GM18519 (cell line): Measurements from ENCODE around the gene ALPG.
"Not testable (repeated sequence)": the region's sequence is repeated elsewhere in the genome, so short reads cannot be mapped to it uniquely, and the experiment has no call there.

Experiments used
- ATAC-seq: cut with Tn5 transposase; IDR thresholded peaks from one replicate; pipeline ENCODE4 v1.9.1; 2021; ENCODE audit warnings: mild to moderate bottlenecking, moderate library complexity; ENCODE audit not compliant: unreplicated experiment, low FRiP score

ALPG gene

DNA sequence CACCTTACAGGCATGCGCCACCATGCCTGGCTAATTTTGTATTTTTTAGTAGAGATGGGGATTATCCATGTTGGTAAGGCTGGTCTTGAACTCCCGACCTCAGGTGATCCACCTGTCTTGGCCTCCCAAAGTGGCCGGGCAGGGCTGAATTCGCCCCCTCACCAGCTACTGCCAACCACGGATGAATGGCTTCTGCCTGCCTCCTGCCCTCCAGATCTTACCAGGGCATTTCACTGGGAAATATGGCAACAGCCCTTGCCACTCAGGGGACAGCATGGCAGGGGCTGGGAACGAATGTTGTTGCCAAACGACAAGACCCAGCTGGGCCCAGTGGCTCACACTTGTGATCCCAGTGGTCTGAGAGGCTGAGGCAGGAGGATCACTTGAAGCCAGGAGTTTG lies 29.9 kb upstream of the ALPG start:
- ATAC-seq: no peak

DNA sequence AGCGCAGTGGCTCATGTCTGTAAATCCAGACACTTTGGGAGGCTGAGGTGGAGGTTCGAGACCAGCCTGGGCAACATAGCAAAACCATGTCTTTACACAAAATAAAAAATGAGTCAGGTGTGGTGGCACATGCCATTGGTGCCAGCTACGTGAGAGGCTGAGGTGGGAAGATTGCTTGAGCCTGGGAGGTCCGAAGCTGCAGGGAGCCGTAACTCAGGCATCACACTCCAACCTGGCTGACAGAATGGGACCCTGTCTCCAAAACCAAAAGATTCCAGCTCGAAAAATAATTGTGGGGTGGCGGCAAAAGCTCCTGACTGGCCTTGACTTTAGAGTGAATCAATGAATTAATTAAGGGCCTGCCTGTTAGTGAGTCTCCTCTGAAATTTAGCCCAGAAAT lies 29.3 kb upstream of the ALPG start:
- no peak for ATAC-seq

DNA sequence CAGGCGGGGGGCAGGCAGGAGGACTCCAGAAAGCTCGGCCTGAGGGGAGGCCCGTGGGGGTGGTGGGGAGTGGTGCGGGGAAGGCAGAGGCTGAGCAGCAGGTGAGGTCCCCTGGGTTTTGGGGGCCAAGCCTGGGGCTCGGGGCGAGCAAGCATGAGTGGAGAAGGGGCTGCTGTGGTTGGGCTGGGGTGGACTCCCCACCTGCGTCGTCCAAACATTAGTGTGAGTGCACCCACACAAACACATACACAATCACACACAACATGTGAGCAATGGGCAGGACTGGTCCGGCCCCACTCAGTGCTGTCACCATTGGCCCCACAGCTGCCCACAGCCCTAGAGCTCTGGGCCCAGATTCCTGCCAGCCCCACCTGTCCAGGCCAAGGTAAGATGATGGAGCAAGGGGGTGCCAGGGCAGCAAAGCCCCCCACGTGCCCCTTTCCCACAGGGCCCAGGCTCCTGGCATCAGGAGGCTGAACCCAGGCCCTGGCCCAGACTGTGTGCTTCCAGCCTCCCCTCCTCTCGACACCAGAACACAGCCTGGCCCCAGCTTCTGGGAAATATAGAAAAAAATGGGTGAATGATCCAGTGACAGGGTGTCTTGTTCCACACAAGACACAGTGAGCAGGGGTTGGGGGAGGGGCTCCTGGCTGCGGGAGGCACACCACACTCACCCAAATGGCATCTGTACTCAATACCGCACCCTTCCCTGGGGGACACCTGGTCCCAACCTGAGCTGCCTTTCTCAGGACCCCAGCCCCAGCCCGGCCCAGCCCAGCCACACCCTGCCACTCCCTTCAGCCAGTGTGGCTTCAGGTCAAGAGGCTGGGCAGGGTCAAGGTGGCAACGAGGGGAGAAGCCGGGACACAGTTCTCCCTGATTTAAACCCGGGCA lies 28.6 kb upstream of the ALPG start:
- no peak for ATAC-seq

DNA sequence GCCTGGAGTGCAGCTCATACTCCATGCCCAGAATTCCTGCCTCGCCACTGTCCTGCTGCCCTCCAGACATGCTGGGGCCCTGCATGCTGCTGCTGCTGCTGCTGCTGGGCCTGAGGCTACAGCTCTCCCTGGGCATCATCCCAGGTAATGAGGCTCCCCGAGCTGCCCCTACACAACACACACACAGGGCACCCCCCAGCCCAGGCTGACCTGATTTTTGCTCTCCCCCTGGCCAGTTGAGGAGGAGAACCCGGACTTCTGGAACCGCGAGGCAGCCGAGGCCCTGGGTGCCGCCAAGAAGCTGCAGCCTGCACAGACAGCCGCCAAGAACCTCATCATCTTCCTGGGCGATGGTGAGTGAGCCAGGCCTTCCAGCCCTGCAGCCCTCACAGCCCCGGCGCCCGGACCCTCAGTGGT lies 27.9 kb upstream of the ALPG start, which contains the start of gene ALPP:
ALPP (plus strand) TSS at position 17 of the 417 bp plus-strand sequence; CDS start at position 69, 52 bp downstream.
- not testable (repeated sequence) for ATAC-seq

DNA sequence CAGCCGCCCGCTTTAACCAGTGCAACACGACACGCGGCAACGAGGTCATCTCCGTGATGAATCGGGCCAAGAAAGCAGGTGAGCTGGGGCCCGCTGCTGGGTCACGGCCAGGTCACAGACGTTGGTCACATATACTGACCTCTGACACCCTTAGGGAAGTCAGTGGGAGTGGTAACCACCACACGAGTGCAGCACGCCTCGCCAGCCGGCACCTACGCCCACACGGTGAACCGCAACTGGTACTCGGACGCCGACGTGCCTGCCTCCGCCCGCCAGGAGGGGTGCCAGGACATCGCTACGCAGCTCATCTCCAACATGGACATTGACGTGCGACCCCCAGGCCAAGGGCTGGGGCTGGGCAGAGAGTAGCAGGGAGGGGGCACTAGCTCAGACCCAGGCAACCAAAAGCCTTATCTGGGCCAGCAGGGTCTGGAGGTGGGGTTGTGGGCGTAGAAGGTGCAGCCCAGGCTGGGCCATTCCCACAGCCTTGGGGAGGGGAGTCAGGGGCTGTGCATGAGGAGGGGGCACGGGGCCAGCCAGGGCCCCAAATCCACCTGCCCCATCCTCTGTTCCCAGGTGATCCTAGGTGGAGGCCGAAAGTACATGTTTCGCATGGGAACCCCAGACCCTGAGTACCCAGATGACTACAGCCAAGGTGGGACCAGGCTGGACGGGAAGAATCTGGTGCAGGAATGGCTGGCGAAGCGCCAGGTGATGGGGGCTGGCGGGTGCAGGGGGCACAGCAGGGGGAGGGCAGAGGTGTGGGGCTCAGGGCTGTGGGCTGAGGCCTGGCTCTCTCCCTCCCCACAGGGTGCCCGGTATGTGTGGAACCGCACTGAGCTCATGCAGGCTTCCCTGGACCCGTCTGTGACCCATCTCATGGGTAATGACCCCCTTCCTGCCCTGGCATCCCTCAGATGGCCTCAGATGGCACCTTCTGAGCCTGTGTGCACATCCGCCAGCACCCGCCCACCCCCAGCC lies 26.7 kb upstream of the ALPG start:
- ATAC-seq: not testable (repeated sequence)

DNA sequence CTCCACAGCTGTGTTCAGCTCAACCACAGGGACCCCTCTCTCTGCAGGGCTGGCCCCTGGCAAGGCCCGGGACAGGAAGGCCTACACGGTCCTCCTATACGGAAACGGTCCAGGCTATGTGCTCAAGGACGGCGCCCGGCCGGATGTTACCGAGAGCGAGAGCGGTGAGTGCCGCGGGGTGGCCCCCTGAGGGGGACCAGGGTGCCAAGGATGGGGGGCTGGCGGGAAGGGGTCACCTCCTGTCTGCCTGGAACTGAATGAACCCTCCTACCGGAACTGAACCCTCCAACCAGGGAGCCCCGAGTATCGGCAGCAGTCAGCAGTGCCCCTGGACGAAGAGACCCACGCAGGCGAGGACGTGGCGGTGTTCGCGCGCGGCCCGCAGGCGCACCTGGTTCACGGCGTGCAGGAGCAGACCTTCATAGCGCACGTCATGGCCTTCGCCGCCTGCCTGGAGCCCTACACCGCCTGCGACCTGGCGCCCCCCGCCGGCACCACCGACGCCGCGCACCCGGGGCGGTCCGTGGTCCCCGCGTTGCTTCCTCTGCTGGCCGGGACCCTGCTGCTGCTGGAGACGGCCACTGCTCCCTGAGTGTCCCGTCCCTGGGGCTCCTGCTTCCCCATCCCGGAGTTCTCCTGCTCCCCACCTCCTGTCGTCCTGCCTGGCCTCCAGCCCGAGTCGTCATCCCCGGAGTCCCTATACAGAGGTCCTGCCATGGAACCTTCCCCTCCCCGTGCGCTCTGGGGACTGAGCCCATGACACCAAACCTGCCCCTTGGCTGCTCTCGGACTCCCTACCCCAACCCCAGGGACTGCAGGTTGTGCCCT lies 25.2 kb upstream of the ALPG start:
- ATAC-seq: not testable (repeated sequence)

DNA sequence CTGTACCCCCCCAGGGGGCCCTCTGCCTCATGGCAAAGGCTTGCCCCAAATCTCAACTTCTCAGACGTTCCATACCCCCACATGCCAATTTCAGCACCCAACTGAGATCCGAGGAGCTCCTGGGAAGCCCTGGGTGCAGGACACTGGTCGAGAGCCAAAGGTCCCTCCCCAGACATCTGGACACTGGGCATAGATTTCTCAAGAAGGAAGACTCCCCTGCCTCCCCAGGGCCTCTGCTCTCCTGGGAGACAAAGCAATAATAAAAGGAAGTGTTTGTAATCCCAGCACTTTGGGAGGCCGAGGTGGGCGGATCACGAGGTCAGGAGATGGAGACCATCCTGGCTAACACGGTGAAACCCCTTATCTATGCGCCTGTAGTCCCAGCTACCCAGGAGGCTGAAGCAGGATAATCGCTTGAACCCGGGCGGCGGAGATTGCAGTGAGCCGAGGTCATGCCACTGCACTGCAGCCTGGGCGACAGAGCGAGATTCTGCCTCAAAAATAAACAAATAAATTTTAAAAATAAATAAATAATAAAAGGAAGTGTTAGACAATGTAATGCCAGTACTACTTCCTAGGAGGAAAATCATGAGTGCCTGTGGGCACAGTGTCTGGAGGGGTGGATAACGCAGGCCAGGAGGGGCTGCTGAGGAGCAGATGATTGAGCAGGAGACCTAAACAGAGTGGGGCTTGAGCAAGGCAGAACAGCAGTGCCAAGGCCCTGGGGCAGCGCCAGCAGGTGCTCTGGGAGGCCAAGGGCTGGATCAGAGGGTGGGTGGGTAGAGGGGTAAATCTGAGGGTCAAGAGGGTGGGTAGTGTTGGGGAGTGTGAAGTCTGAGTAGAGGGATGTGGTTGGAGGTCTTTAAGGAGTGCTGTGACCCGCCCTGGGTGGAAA lies 24.1 kb upstream of the ALPG start:
- no peak for ATAC-seq

DNA sequence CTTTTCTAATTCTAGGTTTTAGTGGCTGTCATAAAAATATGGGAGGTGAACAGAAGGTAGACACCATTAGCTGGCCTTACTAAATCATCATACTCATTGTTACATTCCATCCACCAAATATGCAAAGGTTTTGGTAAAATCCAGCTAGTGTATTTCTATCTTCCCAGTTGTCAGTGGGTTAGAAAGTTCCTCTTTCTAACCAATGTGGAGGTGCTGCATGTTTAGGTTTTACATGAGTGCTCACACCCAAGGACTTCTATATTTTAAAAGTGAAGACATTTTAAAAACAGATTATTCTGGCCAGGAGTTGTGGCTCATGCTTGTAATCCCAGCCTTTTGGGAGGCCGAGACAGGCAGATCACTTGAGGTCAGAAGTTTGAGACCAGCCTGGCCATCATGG lies 22.2 kb upstream of the ALPG start:
- ATAC-seq: no peak

DNA sequence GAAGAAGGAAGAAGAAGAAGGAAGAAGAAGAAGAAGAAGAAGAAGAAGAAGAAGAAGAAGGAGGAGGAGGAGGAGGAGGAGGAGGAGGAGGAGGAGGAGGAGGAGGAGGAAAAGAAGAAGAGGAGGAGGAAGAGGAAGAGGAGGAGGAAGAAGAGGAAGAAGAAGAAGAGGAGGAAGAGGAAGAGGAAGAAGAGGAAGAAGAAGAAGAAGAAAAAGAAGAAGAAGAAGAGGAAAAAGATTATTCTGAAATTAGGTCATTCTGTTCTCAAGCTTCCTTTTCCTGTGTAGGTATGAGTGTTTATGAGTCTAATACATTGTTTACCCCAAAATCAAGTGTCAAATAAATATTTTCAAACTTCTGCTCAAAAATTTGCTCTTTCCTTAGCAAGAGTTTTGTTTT lies 21.6 kb upstream of the ALPG start:
- not testable (repeated sequence) for ATAC-seq

DNA sequence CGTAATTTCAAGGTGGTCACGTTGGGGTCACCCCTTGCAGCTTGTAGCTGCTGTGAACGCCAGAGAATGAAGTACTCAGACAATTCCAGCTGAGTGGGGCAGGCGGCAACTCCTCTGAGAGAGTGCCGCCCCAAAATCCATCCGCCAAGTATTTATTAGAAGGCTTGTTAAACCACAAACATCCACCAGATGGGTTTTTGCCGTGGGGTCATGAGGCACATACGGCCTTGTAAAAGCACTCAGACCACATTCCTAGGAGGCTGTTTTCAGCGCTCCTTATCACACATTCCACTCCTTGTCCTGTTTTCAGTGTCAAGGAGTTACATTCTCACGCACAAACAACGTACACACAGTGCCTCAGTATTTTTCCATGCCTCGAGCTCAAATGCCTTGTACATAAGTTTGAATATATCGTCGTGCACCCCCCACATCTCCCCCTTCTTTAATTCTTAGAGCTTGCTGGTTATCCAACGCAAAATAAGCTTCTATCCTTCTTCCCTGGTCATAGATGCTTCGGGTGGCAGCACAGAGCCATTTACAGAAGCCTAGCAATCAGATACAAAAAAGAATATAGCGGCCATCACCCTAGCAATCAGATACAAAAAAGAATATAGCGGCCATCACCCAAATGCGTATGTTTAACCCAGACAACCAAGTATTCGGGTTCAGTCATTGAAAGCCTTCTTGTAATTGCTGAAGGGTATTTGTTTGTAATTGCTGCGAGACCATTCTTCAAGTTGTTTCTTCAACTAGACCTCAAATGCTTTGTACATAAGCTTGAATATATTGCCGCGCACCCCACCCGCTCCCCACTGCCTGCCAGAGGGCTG lies 20.8 kb upstream of the ALPG start:
- no peak for ATAC-seq

DNA sequence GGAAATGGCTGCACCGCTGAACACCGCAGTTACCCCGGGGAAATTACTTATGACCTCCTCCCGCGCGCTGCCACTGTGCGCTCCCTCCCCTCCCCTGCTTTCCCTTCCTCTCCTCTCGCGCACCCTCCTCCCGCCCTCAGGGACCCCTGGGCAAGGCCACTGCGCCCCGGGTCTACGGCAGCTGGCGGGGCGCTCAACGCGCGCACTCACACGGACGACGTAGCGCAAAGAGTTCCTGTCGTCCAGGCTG lies 20.2 kb upstream of the ALPG start:
- ATAC-seq: no peak

DNA sequence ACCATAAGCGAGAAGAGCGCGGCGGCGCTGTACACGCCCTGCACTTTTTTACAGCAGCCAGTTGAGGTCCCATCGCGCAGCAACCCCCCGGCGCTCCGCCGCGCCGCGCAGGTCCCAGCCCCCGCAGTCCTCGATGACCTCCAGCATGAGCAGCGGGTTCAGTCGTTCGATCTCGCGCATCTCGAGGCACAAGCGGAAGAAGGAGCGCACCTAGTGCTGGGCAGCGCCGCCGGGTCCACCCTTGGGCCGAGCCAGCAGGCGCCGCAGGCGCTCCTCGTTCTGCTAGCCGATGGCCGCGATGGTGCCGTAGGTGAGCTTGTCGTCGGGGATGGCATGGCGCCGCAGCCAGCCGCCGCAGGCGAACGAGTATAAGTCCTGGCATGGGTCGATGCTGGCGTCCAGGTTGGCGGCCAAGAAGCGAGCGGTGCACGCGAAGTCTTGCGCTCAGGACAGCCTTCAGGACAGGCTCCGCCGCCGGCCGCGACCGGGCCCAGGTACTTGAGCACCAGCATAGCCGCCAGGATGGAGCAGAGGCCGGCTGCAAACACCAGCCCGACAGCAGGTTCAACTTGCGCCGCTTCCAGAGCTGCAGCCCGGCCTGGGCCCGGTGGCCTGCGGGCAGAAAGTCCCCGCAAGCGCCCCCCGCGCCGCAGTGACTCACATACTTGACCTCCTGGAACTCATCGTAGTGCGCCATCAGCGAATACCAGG lies 19.7 kb upstream of the ALPG start:
- ATAC-seq: no peak

DNA sequence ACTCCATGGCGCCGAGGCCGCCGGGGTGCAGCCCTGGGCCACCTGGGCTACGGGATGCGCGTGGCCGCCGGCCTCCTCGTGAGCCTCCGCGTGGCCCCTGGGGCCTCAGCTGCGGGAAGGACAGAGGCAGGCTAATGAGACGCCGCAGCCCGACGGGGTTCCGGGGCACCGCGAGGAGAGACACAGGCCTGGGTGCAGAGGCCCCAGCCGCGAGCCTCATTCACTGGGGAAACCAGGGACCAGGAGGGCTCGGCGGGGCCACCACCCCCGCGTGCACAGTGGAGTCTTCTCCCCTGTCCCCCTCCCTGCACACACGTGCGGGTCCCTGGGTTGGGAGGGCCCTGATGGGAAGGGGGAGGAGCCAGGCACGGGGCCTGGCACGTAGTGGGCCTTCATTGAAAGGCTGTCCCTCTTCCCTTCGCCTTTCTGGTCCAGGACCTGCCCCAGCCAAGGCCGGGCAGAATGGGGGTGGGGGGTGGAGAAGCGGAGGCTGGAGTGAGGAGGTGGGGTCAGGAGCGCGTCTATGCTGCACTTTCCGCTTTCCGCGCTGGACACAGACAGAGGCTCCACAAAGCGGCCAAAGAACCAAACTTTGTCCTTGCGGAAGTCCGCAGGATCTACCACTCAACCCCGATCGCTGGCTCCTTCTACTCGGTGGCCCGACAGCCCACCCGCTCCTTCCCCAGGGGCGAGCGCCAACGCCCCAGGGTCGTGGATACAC lies 19.0 kb upstream of the ALPG start:
- no peak for ATAC-seq

DNA sequence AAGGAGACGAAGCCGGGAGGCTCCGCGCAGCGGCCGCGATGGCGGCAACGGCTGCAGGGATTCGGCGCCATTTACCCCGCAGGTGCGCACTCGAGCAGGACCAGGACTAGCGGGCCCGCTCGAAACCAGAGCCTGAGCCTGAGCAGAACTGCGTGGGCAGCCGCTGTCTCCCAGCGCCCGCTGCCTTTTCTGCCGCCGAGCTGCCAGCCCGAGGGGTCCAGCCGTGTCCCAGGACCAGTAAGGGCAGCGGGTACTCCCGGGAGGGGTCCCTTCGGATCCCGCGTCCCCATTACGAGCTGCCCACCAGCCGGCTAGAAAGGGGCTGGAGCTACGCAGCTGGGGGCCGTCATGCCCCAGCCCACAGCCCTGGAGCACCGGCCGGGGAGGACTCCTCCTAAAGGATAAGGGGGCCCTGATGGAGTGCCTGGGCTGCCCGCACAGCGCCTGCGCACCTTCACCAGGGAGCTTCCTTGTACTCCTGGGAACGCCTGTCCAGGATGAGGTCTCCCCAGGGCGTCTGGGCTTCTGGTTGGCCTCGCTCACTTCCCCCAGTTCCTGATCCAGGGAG lies 18.2 kb upstream of the ALPG start:
- no peak for ATAC-seq

DNA sequence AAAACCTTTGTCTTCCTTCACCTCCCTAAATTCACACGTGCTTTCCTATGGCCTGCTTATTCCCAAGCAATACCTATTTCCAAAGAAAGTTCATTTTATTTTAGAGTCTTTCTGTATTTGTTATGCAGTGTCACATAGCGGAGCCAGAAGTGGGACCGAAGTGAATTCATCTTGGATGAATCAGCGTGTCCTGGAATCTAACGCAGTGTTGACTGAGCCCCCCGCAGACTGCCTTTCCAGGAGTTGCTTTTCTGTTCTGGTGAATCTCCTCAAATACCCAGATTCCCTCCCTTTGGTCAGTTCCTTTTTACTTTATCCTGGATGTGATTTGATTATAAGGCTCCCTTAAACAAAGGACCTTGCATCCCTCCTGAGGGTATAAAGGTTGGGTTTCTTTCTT lies 17.3 kb upstream of the ALPG start:
- ATAC-seq: no peak

DNA sequence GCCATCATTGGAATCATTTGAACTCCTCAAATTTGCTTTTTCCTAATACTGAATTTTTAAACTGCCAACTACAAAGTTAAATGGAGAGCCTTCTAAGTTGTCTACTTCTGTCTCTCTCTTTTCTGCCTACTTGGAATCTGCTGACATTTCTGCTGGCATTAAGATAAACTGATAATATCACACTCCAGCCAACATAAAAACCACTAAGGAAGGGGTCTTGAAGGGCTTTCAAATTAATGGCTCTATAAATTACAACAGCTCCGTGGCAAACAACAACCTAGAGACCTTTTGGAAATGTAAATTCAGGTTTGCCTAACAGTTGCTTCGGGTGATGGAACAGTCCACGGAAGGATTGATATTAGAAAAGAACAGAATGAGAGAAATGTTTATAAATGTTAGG lies 16.0 kb upstream of the ALPG start:
- ATAC-seq: no peak

DNA sequence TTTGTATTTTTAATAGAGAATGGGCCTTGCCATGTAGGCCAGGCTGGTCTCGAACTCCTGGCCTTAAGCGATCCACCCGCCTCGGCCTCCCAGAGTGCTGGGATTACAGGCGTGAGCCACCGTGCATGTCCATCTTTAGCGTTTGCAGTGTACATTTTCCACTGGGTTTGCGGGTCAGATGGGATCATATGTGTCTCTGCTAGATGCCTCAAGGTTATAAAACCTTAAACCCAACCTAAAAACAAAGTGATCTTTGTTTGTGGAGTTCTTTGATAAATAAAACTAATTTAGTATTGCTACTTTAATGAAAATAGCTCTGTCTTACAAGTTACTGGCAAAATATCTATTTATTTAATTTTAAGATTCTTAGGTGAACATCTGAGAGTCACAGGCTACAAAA lies 13.1 kb upstream of the ALPG start:
- no peak for ATAC-seq
